ENCODE data around the gene SUCO. TPM values are rescaled to one million over a fixed set of nuclear protein-coding genes. Genes with fewer than 3 reads are reported as not detected.

SUCO gene
- total RNA-seq, 1 experiment from 2014 or later, result 37.4 TPM

GRCh38 chr1:172629638-172630037 is 96.7 kb downstream of the SUCO start:
- ChIA-PET CTCF (no interaction called here), POLR2A (no interaction called here)
- Mint-ChIP-seq H3K9me3 (peaks cover 39% of the 10 kb centered on the region), H3K27ac (no peak overlapping the region), H3K4me3 (no peak overlapping the region), H3K36me3 (peaks cover 7% of the 10 kb centered on the region), H3K27me3 (ENCODE audit: low read depth) (no peaks in the 10 kb centered on the region), H3K4me1 (peaks cover 4% of the 10 kb centered on the region)
- ATAC-seq (no peak), DNase-seq (ENCODE audit: low spot score) (no peak)
- no peak for TF ChIP-seq FOXP4 (CRISPR knock-in tag; IDR thresholded peaks at IDR 0.05)
- no peak for TF ChIP-seq FOXJ3 (CRISPR knock-in tag; IDR thresholded peaks at IDR 0.05; ENCODE audit: borderline replicate concordance)
- no peak for TF ChIP-seq SP1 (CRISPR knock-in tag; conservative IDR thresholded peaks at IDR 0.05)
- TF ChIP-seq NFYB (CRISPR knock-in tag; conservative IDR thresholded peaks at IDR 0.05; ENCODE audit: low read depth), result no peak
- TF ChIP-seq ZNF416 (CRISPR knock-in tag; IDR thresholded peaks at IDR 0.05), result no peak
- TF ChIP-seq MXD4 (CRISPR knock-in tag; IDR thresholded peaks at IDR 0.05; ENCODE audit: borderline replicate concordance), result no peak
- TF ChIP-seq AR (CRISPR knock-in tag; IDR thresholded peaks at IDR 0.05), result no peak
- no peak for TF ChIP-seq KAT7 (CRISPR knock-in tag; IDR thresholded peaks at IDR 0.05; ENCODE audit: borderline replicate concordance)
- no peak for TF ChIP-seq ZNF396 (CRISPR knock-in tag; IDR thresholded peaks at IDR 0.05; ENCODE audit: borderline replicate concordance)
- TF ChIP-seq NR2C2 (CRISPR knock-in tag; IDR thresholded peaks at IDR 0.05), result no peak
- TF ChIP-seq GTF2I (CRISPR knock-in tag; conservative IDR thresholded peaks at IDR 0.05), result no peak
- TF ChIP-seq GRHL2 (CRISPR knock-in tag; IDR thresholded peaks at IDR 0.05; ENCODE audit: insufficient replicate concordance, severe bottlenecking), result no peak
- TF ChIP-seq ZMAT4 (CRISPR knock-in tag; IDR thresholded peaks at IDR 0.05), result no peak
- no peak for TF ChIP-seq E2F5 (CRISPR knock-in tag; IDR thresholded peaks at IDR 0.05)
- no peak for TF ChIP-seq SMAD3 (CRISPR knock-in tag; IDR thresholded peaks at IDR 0.05; ENCODE audit: borderline replicate concordance)
- no peak for TF ChIP-seq ATF1 (CRISPR knock-in tag; IDR thresholded peaks at IDR 0.05)
- TF ChIP-seq JAZF1 (CRISPR knock-in tag; IDR thresholded peaks at IDR 0.05), result no peak
- no peak for TF ChIP-seq NFATC4 (CRISPR knock-in tag; IDR thresholded peaks at IDR 0.05)

- ChIA-PET POLR2A (no interaction called here), CTCF (no interaction called here)
- no peak overlapping the region for H3K4me3 Mint-ChIP-seq
- H3K27me3 Mint-ChIP-seq (ENCODE audit: low read depth), result no peaks in the 10 kb centered on the region
- peaks cover 7% of the 10 kb centered on the region for H3K36me3 Mint-ChIP-seq
- H3K4me1 Mint-ChIP-seq, result peaks cover 4% of the 10 kb centered on the region
- H3K27ac Mint-ChIP-seq, result no peak overlapping the region
- no peak for DNase-seq (ENCODE audit: low spot score)
- peaks cover 39% of the 10 kb centered on the region for H3K9me3 Mint-ChIP-seq
- ATAC-seq, result no peak
- TF ChIP-seq RELA (CRISPR knock-in tag; IDR thresholded peaks at IDR 0.05; ENCODE audit: borderline replicate concordance) (no peak), ZNF219 (CRISPR knock-in tag; IDR thresholded peaks at IDR 0.05; ENCODE audit: borderline replicate concordance) (no peak), TEAD4 (CRISPR knock-in tag; IDR thresholded peaks at IDR 0.05) (no peak), PREB (CRISPR knock-in tag; IDR thresholded peaks at IDR 0.05; ENCODE audit: borderline replicate concordance) (no peak), PRRX2 (CRISPR knock-in tag; IDR thresholded peaks at IDR 0.05) (no peak), ZBTB21 (CRISPR knock-in tag; IDR thresholded peaks at IDR 0.05; ENCODE audit: borderline replicate concordance) (no peak), E2F4 (CRISPR knock-in tag; IDR thresholded peaks at IDR 0.05; ENCODE audit: borderline replicate concordance, low read depth) (no peak), FOXP4 (CRISPR knock-in tag; IDR thresholded peaks at IDR 0.05) (no peak), SOX15 (CRISPR knock-in tag; IDR thresholded peaks at IDR 0.05) (no peak)
Observed at GRCh38 chr1:172630056-172630818, 97.3 kb downstream of the SUCO start.

All from WTC11 (cell line).